ENCODE results near the gene LRP2.

The LRP2 gene

GRCh38 chr2:169114056-169114455, 248.3 kb downstream of the LRP2 start:
- no peak for DNase-seq

GRCh38 chr2:169112841-169113240, 249.5 kb downstream of the LRP2 start:
- DNase-seq = no peak

GRCh38 chr2:169110916-169111315, 251.4 kb downstream of the LRP2 start:
- DNase-seq = no peak

GRCh38 chr2:169110419-169110818, 251.9 kb downstream of the LRP2 start:
- DNase-seq = no peak

GRCh38 chr2:169109502-169110409, 252.6 kb downstream of the LRP2 start:
- peak; percentile 90 to 91 for DNase-seq

- peak; percentile 20 to 23 for DNase-seq
Observed at GRCh38 chr2:169108099-169108884, 254.0 kb downstream of the LRP2 start.

- peak; percentile 20 to 28 for DNase-seq
Observed at GRCh38 chr2:169107645-169108044, 254.7 kb downstream of the LRP2 start.

- peak; percentile 67 to 77 for DNase-seq
Observed at GRCh38 chr2:169106563-169107545, 255.5 kb downstream of the LRP2 start.

- no peak for DNase-seq
Observed at GRCh38 chr2:169106134-169106533, 256.2 kb downstream of the LRP2 start.

- DNase-seq = peak; percentile 13 to 21
Observed at GRCh38 chr2:169105476-169105875, 256.9 kb downstream of the LRP2 start.

- no peak for DNase-seq
Observed at GRCh38 chr2:169104848-169105247, 257.5 kb downstream of the LRP2 start.

GRCh38 chr2:169095621-169096105, 266.7 kb downstream of the LRP2 start:
- DNase-seq = peak; percentile 89

- DNase-seq = no peak
Observed at GRCh38 chr2:169094676-169095075, 267.7 kb downstream of the LRP2 start.

GRCh38 chr2:169093535-169093934, 268.8 kb downstream of the LRP2 start:
- no peak for DNase-seq

GRCh38 chr2:169091761-169092519, 270.4 kb downstream of the LRP2 start:
- no peak for DNase-seq

GRCh38 chr2:169091256-169091655, 271.1 kb downstream of the LRP2 start:
- DNase-seq = no peak

- peak; percentile 33 to 35 for DNase-seq
Observed at GRCh38 chr2:169090133-169090820, 272.1 kb downstream of the LRP2 start.

- no peak for DNase-seq
Observed at GRCh38 chr2:169089182-169089581, 273.2 kb downstream of the LRP2 start.

- DNase-seq = no peak
Observed at GRCh38 chr2:169087757-169088379, 274.5 kb downstream of the LRP2 start.

- no peak for DNase-seq
Observed at GRCh38 chr2:169086893-169087467, 275.4 kb downstream of the LRP2 start.

Data from Kasumi-1 (cell line).